A549 (cell line): ENCODE results near the gene PLEKHN1.

Source experiments
- CBX2 ChIP-seq: fragments of 200-600 bp; sonication (generic); IDR thresholded peaks from 2 replicates; pipeline ENCODE4 v1.6.1; 2016; ENCODE audit warnings: low read depth, mild to moderate bottlenecking, borderline replicate concordance
- CTCF ChIP-seq: fragments of >200 bp; sonication (Bioruptor Twin); formaldehyde crosslinking; IDR thresholded peaks from 3 replicates; pipeline ENCODE4 v1.5.1; 2016
- ELK1 ChIP-seq: fragments of 150-350 bp; IDR thresholded peaks from 2 replicates; pipeline ENCODE4 v1.6.1; 2014; ENCODE audit warnings: low read depth, mild to moderate bottlenecking, low read length
- EP300 ChIP-seq, 2 experiments: fragments of >200 bp; sonication (Bioruptor Twin); formaldehyde crosslinking; IDR thresholded peaks; 2 replicates in 1 of 2; 3 replicates in 1 of 2; pipeline ENCODE4 v1.6.1; 2016 to 2017
- HDAC2 ChIP-seq: fragments of 200-600 bp; sonication (generic); IDR thresholded peaks from 2 replicates; pipeline ENCODE4 v1.6.1; 2016
- POLR2A ChIP-seq: IDR thresholded peaks from 2 replicates; pipeline ENCODE4 v1.6.1; 2012; ENCODE audit warnings: mild to moderate bottlenecking, low read length
- RAD21 ChIP-seq, 2 experiments: fragments of >200 bp in 1 of 2; sonication (Bioruptor Twin) in 1 of 2; formaldehyde crosslinking in 1 of 2; IDR thresholded peaks in 1 of 2; conservative IDR thresholded peaks in 1 of 2; 2 replicates in 1 of 2; 3 replicates in 1 of 2; pipeline ENCODE4 v1.6.1; 2012 to 2018; ENCODE audit warnings: inconsistent platforms in 1 of 2
- RCOR1 ChIP-seq: fragments of 150-350 bp; IDR thresholded peaks from 2 replicates; pipeline ENCODE4 v1.6.1; 2014; ENCODE audit warnings: antibody characterized with exemption, low read length, low read depth
- REST ChIP-seq: fragments of 200-600 bp; sonication (generic); IDR thresholded peaks from 2 replicates; pipeline ENCODE4 v1.6.1; 2016; ENCODE audit warnings: antibody characterized with exemption, mild to moderate bottlenecking, moderate library complexity
- RFX5 ChIP-seq: fragments of 450-650 bp; IDR thresholded peaks from 2 replicates; pipeline ENCODE4 v1.7.1; 2014; ENCODE audit warnings: antibody characterized with exemption, mild to moderate bottlenecking, moderate library complexity
- SMC3 ChIP-seq: fragments of >200 bp; sonication (Bioruptor Twin); formaldehyde crosslinking; IDR thresholded peaks from 3 replicates; pipeline ENCODE4 v1.6.1; 2018; ENCODE audit warnings: inconsistent platforms
- SREBF2 ChIP-seq: fragments of 450-650 bp; IDR thresholded peaks from 2 replicates; pipeline ENCODE4 v1.6.1; 2014; ENCODE audit warnings: mild to moderate bottlenecking, moderate library complexity
- USF2 ChIP-seq: fragments of 450-650 bp; IDR thresholded peaks from 2 replicates; pipeline ENCODE4 v1.6.1; 2014; ENCODE audit warnings: antibody characterized with exemption
- TF ChIP-seq, protein P1 (sequence below): fragments of 250-450 bp; sonication (Bioruptor Pico); IDR thresholded peaks from 2 replicates; pipeline ENCODE4 v1.5.0; 2021; ENCODE audit warnings: mild to moderate bottlenecking, moderate library complexity, borderline replicate concordance

DNA sequence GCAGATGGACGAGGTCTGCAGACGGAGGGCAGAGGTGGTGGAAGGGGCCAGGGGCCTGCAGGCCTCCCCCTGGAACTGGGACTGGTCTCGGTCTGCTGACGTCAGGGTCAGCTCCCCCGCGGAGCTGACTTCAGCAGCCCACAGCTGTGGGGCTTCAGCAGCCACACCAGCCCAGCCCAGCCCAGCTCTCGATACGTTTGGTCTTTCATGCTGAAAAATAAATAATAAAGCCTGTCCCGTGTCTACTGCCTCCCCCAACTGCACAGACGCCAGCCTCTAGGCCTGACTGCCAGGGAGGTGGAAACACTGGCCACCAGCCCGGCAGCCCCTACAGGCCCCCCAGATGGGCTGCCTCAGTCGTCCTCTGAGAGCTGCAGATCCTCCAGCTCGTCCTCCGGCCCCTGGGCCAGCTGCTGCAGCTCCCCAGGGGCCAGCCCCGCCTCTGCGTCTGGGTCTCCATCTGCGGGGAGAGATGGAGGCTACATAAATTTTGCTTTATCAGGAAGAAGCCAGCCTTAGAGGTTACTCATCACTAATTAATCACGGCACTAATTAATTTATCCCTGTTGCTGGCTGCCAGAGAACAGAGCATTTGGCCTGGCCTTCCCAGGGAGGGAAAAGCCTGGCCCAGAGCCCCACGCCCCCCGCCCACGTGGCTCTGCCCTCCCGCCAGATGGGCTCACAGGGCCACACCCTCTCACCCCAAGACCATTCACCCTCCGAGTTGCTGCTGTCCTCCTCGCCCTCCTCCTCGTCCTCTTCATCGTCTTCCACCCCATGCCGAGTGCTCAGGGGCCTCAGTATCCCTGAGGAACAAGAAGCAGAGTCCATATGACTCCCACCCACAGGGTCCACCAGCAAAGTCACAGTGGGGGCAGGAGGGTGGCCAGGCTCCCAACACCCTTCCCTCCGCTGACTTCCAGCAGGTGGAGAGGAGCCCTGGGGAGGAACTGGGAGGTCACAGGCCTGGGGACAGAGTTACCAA lies 21.6 kb upstream of the PLEKHN1 start:
- TF ChIP-seq CTCF, result no peak
- no peak for TF ChIP-seq ELK1
- no peak for TF ChIP-seq RAD21 (conservative IDR thresholded peaks at IDR 0.05 in 1 of 2, IDR thresholded peaks at IDR 0.05 in 1 of 2)
- no peak for TF ChIP-seq POLR2A
- TF ChIP-seq, protein P1, sequence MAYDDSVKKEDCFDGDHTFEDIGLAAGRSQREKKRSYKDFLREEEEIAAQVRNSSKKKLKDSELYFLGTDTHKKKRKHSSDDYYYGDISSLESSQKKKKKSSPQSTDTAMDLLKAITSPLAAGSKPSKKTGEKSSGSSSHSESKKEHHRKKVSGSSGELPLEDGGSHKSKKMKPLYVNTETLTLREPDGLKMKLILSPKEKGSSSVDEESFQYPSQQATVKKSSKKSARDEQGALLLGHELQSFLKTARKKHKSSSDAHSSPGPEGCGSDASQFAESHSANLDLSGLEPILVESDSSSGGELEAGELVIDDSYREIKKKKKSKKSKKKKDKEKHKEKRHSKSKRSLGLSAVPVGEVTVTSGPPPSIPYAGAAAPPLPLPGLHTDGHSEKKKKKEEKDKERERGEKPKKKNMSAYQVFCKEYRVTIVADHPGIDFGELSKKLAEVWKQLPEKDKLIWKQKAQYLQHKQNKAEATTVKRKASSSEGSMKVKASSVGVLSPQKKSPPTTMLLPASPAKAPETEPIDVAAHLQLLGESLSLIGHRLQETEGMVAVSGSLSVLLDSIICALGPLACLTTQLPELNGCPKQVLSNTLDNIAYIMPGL (CRISPR knock-in tag), result no peak
- no peak for TF ChIP-seq REST
- TF ChIP-seq SMC3, result no peak
- no peak for TF ChIP-seq HDAC2
- no peak for TF ChIP-seq RFX5
- peak in 1 of 2 experiments; percentile 59; a peak in 1 of 5 replicates for TF ChIP-seq EP300 (IDR thresholded peaks at IDR 0.05)
- no peak for TF ChIP-seq RCOR1
- no peak for TF ChIP-seq SREBF2
- TF ChIP-seq USF2, result no peak
- TF ChIP-seq CBX2, result no peak
